HG03039 (cell line): ENCODE measurements around the gene LRRN4CL.
A peak's percentile ranks its signal among the peaks of the same experiment; 100 is the strongest.
"Not testable (repeated sequence)": the region's sequence is repeated elsewhere in the genome, so short reads cannot be mapped to it uniquely, and the experiment has no call there.

Source experiments
- ATAC-seq: cut with Tn5 transposase; IDR thresholded peaks from one replicate; pipeline ENCODE4 v1.9.1; 2021; ENCODE audit warnings: mild to moderate bottlenecking, moderate library complexity; ENCODE audit not compliant: unreplicated experiment

The LRRN4CL gene

GRCh38 chr11:62710001-62710345, 20.6 kb upstream of the LRRN4CL start:
- ATAC-seq = no peak

- ATAC-seq = peak; percentile 44
These were observed 20.1 kb upstream of the LRRN4CL start for GRCh38 chr11:62709247-62710000.

DNA sequence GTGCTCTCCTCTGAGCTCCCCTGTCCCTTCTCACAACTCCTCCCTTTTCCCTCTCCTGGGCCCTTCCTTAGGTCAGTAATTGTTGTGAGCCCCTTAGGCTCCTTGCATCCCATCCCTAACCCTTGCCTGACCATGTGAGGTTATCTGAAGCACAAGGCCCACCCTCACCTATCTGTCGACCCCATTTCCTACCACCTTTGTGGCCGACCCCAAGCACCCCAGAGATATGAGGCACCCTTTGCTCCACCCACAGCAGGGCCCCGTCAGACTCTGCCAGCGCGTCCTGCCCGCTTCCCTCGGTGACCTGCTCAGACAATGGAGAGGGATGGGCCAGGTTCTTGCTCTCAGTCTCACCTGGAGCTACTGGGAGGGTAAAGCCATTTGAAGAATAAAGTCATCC, 19.5 kb upstream of the LRRN4CL start:
- no peak for ATAC-seq

GRCh38 chr11:62708392-62708791, 19.1 kb upstream of the LRRN4CL start:
- no peak for ATAC-seq

DNA sequence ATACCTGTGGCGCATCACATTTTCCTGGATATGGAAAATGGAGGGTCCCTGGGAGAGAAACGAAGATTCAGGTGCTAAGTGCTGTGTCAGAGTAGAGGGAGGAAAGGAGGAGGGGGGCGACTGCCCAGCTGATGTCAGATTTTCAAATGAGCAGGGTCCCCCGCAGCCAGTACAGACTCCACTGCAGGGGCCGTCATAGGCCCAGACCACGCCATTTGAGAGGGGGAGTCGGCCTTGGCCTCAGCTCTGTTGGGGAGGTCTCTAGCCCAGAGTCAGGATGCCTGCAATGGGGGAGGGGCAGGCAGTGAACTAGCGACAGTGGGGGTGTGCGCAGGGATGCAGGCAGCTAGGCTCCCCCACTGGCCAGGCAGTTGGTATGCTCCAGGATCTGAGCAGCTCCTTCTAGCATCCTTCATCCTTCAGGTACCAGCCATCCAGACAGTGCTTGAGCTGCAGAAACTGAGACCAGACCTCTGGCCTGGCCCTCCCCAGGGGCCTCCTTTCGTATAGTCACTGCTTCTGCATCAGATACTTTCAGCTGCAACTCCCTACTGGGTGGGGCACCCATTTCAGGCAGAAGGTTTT, 18.0 kb upstream of the LRRN4CL start, which contains the start of the genes BSCL2 and GNG3:
BSCL2 (minus strand) TSS at position 148 of the 585 bp plus-strand sequence. CDS start 229 bp downstream, outside the sequence.
GNG3 (plus strand) TSS at position 400 of the 585 bp plus-strand sequence. CDS start 620 bp downstream, outside the sequence.
- no peak for ATAC-seq

DNA sequence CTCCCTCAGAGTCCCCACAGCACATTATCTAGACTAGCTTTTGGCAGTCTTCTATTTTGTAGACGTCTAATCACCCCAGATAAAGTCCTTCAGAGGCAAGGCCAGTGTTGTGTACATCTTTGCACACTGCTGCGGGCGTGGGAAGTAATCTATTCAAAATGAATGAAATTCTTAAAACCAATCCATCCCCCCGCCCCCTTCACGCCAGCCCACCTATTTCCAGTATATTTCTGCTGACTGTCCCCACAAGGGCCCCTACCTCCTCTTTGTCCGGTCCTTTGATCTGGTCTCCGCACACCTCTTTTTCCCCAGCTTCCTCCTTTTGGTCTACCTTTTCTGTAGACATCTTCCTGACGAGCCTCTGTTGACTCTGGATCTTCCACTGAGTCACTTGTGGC, 17.5 kb upstream of the LRRN4CL start:
- no peak for ATAC-seq

GRCh38 chr11:62705880-62706849, 16.8 kb upstream of the LRRN4CL start:
- ATAC-seq = peak; percentile 53

GRCh38 chr11:62705413-62705812, 16.1 kb upstream of the LRRN4CL start:
- no peak for ATAC-seq

DNA sequence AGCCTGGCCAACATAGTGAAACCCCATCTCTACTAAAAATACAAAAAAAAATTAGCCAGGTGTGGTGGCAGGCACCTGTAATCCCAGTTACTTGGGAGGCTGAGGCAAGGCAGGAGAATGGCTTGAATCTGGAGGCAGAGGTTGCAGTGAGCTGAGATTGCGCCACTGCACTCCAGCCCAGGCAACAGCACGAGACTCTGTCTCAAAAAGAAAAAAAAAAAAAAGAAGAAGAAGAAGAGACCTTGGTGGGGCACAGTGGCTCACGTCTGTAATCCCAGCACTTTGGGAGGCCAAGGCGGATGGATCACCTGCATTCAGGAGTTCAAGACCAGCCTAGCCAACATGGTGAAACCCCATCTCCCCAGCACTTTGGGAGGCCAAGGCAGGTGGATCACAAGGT, 14.6 kb upstream of the LRRN4CL start:
- not testable (repeated sequence) for ATAC-seq

DNA sequence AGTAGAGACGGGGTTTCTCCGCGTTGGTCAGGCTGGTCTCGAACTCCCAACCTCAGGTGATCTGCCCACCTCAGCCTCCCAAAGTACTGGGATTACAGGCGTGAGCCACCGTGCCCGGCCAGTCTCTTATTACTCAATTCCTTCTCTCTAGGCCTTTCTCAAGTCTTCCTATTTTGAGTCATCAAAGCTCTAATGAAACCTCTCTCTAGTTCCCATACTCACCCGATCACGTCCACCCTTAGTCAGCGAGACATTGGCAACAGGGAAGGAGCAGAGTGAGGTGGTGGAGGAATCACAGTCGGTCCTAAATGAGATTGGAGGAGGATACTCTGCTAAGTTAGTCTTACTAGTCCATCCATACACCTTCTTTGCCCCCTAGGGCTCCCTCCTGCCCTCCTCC, 12.9 kb upstream of the LRRN4CL start:
- no peak for ATAC-seq

- no peak for ATAC-seq
These were observed 5.3 kb upstream of the LRRN4CL start for GRCh38 chr11:62694455-62695167.

- ATAC-seq = not testable (repeated sequence)
These were observed 4.3 kb upstream of the LRRN4CL start for GRCh38 chr11:62693624-62694023.

GRCh38 chr11:62688491-62688890, 839 bp downstream of the LRRN4CL start:
- no peak for ATAC-seq

DNA sequence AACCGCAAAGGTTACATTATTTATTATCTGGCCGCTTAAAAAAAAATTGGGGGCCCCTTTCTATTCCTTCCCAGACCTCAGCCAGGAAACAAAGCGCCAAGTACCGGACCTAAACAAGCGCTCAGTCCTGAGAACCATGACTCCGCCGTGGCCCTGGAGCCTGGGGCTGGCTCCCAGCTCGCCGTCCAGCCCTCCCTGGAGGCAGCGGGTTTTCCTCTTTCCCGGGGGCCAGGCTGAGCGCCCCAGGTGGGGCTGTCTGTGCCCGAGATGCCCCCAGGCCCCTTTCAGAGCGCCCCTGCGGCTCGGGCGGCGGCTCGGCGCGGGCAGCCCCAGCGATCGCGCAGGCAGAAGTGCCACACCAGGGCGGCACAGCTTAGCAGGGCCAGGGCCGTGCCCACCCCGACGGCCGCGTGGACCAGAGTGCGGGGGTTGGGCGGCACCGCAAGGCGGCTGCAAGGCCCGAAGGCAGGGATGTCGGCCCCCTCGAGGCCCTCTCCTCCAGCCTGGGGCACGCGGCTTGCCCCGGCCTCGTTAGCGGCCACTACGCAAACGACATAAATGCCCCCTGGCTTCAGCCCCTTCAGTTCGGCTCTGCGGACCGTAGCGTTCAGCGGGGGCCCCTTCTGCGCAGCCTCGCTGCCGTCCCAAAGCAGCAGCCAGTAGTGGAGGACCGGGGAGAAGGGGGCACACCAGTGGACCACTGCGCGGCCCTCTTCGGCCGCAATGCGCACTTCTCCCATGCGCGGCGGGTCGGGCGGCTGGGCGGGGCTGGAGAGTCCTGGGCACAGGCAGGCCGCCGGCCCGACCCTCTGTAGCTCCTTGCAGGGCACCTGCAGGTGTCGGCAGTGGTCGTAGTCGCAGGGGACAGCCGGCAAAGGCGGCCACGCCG, 1.6 kb downstream of the LRRN4CL start:
- ATAC-seq = no peak

GRCh38 chr11:62682518-62682917, 6.8 kb downstream of the LRRN4CL start:
- no peak for ATAC-seq

DNA sequence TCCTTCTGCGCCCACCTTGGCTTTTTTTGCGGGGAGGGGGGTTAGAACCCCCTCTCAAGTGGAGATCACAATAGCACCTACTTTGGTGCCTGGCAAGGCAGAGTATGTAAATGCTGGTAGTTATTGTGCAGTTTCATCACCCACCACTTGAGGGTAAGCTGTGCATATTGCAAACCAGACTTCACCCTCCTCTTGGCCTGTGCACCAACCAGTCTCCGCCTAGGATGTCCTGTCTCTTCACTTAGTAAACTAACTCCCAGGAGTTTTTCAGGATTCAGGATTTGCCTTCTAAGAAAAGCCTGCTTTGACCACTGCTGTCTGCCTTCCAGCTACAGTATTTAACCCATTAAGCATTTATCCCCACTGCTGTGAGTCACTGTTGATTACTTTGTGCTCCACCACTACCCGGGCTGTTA, 8.5 kb downstream of the LRRN4CL start:
- no peak for ATAC-seq

DNA sequence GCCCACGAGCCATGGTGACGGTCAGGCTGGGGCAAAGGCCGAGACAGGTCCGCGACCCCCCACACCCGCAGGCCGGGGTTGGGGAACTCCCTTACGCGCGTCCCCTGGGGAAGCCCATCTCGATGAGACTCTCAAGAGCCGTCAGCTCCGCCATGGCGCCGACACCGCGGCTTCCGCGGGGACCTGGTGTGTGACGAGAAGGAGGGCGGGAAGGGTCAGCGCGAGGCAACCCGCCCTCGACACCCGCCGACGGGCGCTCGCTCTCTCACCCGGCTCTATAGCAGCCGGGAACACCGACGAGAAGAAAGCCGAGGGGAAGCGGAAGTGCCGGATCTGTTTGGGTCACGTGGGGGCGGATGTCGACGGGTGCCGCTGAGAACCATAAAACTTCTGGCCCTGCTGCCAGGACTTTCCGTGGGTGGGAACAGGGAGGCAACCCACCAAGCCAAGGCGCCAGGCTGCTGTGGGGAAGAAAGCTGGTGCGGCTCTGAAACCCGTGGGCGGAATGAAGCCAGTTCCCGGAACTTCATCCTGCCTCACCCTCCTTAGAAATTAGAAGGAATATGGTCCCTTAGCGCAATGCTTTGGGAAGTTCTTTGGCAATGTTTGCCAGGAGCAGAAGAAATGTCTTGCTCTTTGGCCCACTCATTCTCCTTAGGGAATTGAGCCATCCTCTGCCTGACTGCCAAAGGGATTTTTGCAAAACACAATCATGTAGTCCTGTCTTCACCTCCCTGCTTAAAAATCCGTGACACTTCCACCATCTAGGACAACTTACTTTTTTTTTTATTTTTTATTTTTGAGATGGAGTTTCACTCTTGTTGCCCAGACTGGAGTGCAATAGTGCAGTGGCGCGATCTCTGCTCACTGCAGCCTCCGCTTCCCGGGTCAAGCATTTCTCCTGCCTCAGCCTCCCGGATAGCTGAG, 10.3 kb downstream of the LRRN4CL start, which contains the start of gene UBXN1:
UBXN1 (minus strand) TSS at position 304 of the 927 bp plus-strand sequence; CDS start at position 154, 150 bp downstream.
- peak; percentile 51 for ATAC-seq

DNA sequence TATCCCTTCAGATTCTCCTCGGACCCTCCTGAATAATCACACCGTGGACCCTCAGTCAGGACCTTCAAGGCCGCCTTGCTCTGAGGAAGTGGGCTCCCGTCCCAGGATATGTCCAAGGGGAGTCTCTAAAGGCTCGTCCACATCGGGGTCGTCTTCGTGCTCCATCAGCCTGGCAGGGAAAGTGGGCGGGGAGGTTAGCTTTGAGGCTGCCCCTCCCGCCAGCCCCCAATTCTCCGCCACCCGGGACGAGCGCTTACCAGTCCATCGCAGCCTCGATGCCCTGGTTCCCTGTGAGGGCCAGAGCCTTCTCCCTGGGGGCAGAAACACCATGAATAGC, 10.9 kb downstream of the LRRN4CL start:
- no peak for ATAC-seq

GRCh38 chr11:62677714-62678113, 11.6 kb downstream of the LRRN4CL start:
- no peak for ATAC-seq
